Stimulated activated CD4-positive, alpha-beta T cell treated with anti-CD3 and anti-CD28 coated beads, Interleukin-4, amount 100 ng/mL, for 1 hour (primary cell): ENCODE results near the gene SNAP25.
A peak's percentile ranks its signal among the peaks of the same experiment; 100 is the strongest.

Experiments
- DNase-seq: peaks from one replicate; pipeline ENCODE4 v3.0.0-alpha.2; 2020

SNAP25 gene

DNA sequence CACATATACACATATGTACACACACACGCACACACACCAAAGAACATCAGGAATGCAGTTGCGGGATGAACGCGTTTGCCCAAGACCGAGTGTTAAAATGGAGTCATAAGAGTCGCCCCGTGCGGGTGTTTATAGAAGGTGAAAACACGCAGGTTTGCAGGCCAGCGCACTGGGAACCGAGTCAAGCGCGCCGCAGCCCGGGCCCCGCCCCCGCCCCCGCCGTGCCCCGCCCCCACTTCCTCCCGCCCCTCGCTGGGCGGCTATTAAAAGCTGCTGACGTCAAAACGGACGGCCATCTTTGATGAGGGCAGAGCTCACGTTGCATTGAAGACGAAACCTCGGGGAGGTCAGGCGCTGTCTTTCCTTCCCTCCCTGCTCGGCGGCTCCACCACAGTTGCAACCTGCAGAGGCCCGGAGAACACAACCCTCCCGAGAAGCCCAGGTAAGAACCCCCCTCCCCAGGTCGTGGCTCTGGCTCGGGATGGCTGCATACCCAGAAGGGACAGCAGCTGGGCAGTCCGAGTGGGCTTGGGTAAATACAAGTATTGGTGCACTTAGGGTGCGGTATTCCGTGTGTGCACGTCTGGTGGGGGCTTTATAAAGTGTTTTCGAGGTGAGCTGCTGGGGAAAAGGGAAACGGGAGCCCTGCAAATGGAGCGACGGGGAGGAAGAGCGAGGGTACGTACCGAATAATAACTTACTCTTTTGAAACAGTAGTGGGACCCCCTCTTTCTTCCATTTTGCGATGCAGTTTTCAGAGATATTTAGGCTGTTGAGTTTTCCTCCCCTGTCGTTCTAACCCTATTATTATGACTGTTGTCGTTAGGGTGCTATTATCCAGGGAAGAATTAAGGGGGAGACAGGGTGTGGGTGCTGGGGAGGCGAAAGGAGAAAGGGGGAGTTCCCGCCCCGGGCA is at the start of gene SNAP25:
SNAP25 (plus strand) TSS at position 295 of the 916 bp plus-strand sequence. CDS start 56,662 bp downstream, outside the sequence.
- DNase-seq: peak; percentile 29

DNA sequence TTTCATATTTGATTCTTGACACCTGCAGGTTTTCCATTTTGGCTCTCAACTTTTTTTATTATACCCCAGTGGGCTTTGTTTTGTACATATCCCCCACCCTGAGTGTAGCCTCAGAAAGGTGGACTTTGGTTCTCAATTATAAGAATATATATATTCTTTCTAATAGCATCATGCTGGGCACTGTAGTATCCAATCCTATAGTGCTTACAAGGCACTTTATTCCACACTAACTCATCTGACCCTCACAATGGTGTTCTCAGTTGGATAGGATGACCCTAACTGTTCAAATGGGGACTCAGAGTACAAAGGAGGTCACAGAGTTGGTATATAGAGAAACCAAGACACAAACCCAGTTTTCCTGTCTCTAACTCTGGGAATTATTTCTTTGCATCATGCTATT is 48.9 kb upstream of the SNAP25 start:
- DNase-seq: no peak

DNA sequence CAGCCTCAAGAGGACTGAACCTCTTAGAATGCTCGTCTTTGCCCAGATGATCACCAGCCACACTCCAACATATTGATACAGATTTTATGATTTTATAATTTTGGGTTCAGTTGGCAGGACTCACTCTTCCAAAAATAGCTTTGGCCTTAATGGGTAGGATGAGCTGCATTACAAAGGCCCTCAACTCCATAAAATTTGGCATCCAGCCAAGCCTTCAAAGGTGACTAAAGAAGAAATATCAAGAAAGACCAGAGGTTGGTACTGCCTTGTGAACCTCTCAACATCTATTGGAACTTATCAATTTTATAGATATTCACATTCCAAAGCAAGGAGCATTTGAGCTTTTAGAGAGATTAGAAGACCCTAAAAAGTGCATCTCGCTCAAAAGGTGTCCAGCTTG is 48.4 kb upstream of the SNAP25 start:
- no peak for DNase-seq

DNA sequence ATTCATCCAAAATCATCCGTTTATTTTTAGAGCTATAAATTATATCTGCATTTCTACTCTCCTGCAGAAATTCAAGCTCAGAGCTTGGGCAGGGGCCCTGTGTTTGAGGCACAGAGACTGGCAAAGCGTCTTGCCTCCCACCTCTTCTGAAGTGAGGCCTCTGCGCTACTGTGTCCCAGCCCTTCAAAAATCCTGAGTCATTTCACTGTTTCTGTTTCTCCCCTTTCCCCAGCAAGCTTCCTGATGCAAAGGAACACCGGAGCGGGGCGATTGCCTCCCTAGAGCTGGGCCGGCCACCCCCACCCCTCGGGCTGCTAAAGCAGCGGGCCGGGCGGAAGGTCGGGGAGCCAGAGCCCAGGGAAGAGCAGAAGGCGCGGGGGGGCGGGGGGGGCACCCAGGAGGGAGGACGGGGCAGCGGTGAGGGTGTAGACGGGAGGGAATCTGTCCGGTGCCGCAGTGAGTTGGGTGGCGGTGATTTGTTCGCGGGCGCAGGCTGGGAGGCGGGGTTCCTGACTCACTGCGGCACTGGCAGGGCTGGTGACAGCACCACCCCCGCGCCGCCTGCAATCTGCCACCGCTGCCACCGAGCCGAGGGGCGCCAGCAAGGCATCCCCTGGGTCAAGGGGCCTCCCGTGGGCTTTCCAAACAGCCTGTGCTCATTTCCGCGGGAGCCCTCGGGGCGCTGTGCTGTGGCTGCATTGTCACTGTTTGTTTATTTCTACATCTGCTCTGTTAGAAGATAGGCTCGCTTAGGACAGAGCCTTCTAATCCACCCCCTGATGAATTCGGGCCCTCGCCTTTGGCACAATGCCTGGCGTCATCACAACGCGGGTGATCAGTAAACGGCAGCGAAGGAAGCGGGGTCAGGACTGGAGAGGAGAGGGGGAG is 46.5 kb upstream of the SNAP25 start:
- DNase-seq: peak; percentile 35

DNA sequence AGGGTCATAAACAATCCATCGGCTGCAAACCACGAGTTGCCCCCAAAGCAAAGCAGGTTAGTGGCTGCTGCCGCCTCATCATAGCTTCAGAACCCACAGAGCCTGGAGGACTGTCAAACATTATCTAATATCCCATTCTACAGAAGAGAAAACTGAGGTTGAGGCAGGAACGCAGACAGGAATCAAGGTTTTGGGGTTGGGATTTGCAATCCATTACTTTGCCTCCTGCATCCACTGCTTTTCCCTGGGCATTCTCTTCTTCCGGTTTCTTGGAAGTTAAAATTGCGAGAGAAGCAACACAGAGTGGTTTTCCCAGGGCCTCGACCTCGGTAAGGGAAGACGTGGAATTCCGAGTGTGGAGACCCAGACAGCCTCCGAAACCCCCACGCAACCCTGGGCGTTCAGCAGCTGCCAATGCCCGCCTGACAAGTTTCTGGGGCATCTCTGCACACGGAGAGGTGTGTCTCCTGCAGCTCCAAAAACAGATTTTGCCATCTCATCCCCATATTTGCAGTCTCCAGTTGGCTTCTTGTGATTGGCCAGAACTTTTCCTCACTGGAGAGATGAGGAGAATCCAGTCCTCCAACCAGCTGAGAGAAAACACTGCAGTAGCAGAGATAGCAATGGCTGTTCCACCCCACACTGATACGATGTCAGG is 45.5 kb upstream of the SNAP25 start:
- DNase-seq: no peak

DNA sequence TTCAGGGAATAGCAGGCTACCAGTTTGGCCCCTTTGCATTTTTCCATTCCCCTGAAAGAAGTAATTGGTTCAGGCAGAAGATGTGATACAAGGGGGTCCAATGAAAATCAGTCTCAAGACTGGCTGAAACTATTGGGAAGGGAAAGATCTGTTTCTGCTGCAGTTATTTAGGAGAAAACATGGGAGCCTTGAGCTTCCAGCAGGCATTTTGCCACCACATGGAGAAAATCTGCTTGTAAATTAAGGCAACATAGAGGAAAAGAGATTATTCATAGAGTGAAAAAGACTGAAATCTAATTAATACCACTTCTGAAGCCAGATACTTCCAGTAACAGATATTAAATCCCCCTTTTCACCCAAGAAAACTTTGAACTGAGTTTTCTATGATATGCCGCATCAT is 44.2 kb upstream of the SNAP25 start:
- DNase-seq: no peak

DNA sequence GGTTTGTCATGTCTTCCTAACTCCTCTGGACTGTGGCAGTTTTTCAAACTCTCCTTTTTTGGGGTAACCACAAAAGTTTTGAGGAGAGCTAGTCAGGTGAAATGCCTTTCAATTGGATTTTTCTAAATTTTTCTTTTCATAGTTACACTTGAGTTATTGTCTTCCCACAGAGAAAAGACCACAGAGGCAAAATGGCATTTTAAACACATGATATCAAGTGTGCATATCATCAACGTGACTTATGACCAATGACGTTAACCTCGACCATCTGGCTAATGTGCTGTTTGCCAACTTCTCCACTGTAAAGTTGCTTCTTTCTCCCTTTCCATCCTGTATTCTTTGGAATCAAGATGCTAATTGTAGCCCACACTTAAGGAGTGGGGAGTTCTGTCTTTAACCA is 41.3 kb upstream of the SNAP25 start:
- no peak for DNase-seq

DNA sequence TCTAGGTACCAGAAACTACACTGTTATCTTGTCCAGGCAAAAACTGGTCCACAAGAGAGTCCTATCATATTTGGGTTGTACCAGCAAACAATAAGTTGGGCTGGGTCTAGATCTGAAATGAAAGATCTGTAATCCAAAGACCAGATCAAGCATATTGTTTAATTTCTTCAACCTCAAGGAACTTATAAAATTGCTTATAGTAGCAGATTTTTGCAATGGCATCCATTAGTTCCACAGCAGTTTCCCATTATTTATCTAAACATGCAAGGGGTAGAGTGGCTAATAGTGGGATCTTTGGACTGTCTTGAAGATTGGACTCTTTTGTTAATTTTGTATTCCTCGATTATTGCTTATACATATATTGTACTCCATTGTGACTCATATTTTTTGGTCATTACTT is 40.5 kb upstream of the SNAP25 start:
- no peak for DNase-seq

DNA sequence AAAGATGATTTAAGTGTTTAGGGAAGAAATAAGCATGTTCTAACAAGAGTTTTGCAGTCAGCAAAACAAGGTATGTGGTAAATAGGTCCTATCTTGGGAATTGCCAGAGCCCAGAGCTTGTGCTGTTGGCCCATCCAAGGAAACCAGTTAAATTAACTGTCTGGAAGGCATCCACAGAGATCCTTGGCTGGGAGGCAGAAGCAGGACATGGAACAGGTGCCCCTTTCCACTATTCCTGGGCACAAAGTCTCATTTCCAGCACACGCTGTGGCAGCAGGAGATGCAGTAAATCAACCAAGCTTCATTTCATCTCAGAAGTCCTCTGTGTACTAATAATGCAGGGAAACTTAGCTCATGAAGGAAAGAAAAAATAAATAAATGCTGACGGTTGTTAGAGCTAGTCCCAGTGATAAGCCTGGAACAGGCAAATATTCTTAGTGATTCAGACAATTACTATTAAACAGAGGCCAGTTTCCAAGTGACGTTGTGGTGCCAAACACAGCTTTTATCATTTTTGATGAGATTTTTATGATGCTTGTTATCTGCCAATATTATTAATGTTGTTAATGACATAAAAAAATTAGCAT is 39.8 kb upstream of the SNAP25 start:
- DNase-seq: no peak

DNA sequence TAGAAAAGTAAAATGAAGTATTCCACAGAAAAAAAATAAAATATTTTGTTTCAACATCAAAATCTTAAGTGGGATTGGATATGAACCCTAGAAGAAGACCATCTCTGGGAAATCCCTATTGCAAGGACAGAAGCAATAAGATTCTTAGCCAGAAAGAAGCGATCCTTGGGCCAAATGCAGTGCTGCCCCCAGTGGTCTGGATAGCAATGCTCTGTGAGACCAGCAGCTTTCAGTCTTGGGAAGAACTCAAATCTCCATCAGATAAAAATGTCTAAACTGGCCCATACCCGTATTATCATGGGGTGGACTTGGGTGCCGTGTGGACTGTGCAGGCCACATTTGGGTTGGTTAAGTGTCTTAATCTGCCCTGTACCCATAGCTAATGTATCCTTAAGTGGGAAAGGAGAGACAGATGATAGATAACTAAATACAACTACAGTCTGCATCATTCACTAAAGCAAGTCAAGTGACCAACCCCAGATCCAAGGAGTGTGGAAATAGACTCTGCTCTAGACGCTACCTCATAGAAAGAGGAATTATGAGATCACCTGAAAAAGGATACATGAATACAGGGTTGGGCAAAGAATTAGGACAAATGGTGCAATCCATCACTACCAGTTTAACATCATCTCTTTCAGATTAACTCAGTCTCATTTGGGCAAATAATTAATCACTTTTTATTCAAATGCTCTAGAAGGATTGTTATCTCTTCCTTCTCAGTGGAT is 38.9 kb upstream of the SNAP25 start:
- DNase-seq: no peak

DNA sequence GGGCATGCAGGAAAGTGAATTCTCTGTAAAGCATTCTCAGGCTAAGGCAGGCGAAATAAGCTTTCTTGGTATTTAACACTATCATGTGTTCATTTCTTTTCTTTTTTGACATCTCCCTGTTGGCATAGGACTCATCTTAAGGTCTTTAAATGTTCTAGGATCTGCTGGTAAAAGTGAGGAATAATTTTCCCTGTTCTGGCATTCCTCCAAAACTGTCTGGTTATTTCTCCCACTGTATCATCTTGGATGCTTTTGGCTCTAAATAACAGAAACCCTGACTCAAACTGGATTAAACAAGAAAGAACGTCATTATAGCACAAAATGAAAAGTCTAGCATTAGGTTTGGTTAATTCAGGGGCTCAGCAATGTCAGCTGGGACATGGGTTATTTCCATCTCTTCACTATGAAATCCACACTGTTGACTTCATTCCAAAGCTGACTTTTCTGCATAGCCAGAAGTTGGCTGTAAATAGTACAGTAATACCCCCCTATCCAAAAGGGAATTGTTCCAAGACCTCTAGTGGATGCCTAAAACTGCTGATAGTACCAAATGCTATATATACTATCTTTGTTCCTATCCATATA is 37.9 kb upstream of the SNAP25 start:
- DNase-seq: no peak

DNA sequence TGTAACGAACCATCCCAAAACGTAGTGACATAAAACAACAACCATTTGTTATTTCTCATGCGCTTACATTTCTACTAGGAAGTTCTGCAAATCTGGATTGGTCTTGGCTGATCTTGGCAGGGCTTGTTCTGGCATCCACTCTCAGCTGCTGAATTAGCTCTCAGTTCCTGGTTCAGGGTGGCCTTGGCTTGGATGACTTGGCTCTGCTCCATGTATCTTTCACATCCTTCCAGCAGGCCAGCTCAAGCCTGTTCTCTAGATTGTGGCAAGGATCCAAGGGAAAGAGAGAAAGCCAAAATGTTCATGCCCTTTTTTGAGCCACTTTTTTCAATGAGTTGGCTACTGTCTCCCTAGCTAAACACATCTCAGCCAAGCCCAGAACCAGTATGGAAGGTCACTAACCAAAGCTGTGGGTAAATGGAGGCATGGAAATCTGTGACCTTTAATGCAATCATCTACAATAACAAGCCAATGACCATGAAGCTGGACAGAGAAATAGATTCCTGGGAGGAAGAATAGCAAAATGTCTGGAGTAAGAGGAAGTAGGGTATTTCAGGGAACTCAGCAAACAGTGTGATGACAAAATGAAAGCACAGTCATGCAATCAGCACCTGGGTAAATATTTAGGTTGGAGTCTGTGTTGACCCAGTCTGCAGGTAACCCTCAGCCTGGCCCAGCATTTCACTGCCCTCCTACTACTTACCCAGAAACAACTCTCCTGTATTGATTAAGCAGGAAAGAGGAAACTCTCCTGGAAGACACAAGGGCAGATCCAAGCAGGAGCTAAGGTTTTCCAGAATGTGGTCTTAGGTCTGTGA is 32.7 kb upstream of the SNAP25 start:
- no peak for DNase-seq

DNA sequence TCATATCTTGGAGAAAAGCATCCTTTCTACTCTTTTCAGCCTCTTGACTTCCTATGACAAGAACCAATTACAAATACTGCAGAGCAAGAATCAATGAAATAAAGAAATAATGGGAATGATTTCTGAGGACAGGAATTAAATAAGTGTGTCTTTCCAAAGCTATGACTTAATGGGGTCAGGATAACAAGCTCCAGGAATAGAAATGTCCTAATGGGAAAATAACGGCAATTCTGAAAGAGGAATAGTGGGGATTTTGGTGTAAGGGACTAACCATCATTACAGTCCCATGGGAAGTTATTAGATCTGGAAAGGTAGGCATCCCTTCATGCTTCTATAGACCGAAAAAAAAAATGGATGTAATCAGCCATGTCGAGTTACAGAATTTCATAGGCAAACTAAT is 28.2 kb upstream of the SNAP25 start:
- DNase-seq: no peak

DNA sequence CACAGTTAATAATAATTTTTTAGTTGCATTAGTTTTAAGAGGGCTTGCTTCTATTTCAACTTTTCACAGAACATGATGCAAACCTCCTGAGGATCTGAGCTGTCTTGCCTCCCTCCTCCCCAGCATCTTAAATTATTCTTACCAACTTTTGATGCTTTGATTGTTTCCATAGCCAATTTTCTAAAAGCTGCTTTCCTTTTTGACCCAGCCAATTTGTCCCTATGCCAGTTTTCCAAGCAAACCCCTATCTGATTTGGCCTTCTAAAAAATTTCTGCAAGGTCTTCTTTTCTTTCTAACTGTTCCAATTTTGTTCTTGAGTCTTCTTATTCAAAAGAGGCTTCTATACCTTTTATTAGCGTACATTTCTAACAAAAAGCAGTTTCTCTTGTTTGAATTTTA is 26.5 kb upstream of the SNAP25 start:
- DNase-seq: no peak

DNA sequence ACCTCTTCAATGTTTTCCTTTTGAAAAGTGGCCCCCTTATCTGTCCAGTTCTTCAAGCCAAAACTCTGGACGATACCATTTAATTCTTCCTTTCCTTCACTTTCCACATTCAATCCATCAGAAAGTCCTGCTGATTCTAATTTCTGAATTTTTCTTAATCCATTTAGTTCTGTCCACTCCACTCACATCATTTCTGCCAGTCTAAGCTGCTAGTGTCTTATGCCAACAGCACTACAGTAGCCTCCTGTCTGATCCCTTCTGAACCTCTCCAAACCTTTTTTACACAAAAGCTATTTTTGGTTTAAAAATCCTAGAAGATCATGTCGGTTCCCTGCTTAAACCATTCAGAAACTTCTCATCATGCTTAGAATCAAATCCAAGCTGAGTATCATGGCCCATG is 24.5 kb upstream of the SNAP25 start:
- DNase-seq: no peak

DNA sequence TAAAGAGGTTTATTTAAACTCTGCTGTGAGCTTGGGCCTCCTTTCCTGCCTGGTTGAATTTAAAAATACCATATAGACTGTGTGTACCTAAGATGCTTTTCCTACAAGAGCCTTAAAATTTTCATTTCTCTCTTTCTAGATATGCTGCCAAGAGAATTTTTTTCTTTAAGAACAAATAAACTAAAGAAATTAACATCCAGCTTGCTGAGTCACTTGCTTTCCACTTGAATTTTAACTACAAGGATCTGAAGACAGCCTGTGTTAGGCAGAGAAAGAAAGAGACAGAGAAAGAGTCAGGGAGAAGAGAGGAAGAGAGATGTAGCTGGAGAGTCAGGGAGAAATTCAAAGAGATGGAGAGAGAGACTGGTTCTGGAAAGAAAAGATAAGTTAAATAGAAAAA is 18.3 kb upstream of the SNAP25 start:
- DNase-seq: no peak

DNA sequence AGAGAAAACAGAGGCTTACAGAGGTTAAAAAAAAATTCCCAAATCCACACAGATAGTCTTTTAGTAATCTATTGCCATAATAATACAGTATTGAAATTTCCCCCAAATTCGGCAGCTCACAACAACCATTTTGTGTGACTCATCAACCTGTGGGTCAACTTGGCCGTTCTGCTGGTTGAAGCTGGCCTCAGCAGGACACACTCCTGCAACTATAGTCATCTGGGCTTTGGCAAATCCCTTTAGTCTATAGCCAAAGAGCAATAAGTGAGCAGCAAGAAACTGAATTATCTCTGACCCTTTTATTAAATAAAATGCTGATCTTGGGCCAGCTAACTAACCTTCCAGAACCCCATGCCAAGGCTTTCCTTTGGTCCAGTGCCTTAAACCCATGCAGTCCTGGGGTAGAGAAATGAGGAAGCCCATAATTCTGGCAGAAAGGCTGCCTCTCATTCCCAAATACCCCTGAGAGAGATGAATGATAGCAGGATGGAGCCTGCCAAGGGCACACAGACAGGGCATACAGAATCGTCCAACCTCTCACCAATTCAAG is 17.2 kb upstream of the SNAP25 start:
- no peak for DNase-seq

DNA sequence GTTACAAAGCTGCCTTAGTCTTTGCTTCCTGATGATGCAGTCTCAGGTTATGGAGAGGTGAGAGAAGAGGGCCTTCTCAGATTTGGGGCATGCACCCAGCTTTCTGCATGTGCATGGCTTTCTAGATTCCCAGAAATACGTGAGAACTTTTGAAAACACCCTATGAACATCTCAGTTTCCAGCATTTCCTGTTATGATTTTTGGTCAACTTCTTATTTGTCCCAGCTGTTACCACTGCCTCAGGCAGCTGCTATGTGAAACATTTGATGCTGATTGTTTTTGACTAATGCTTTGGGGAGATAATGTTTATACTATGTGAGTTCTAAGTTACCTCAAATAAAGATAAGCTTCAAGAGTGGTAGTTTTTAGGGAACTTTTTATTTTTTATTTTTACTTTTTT is 9.5 kb upstream of the SNAP25 start:
- no peak for DNase-seq

DNA sequence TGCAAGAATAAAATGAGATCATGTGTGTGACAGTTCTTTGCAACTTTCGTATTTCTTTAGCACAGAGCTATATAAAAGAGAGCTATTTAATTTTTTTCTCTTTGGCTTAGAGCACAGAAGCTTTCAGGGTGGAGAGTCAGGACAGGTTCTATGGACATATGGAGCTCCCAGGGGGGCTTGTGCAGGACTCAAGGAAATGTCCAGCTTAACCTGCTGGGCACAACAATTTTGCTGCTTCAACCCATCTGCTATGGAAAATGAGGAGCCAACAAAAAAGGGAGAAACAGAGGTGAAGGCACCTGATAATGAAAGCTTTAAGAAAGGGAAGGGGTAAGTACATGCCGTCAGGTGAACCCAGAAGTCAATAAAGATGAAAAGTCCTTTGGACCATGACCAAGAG is 5.1 kb upstream of the SNAP25 start:
- no peak for DNase-seq

DNA sequence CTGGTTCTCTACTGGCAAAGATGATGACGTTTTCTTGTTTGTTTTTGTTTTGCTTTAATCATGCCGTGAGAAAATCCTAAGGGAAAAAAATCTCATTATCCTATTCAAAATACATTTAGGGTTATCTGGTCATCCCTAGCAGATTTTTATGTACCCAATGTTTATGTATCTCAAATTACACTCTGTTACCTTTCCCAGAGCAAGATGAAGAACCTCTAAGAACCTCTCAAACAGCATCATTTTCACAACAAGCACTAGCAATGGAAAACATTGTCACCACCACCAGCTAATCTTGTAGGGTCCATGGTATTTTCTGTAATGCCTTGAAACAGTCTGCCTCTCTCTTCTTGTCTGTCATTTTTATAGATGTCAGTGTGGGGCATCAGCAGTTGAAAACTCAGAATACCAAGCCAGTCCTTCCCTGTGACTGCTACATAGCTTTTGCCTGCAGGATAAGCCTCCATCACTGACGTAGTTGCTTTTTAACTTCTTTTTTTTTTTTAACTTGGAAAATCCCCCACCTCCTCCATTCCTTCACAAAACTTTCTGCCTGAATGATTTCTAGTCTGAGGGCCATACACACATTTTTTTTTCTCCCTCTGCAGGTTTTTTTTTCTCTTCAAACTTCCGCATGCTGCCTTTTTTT is 2.4 kb upstream of the SNAP25 start:
- DNase-seq: no peak
